K562 (cell line): ENCODE data around the gene RAP1GAP2. TPM values are rescaled to one million over a fixed set of nuclear protein-coding genes. Genes with fewer than 3 reads are reported as not detected.

Experiments used
- ATAC-seq: fragments of 200-7000 bp; cut with Tn5 transposase; 3 replicates; pipeline ENCODE4 v1.9.1; 2020; ENCODE audit warnings: moderate library complexity
- BruUV-seq: library from RNA; stranded (reverse); fragments of 400-500 nt; replicated peaks from 2 replicates; lab custom pipeline; 2021; lab: Mats Ljungman, UMichigan
- CTCF ChIA-PET: fragments of 300-600 bp; formaldehyde crosslinking; extraction: SDS; loops from one replicate; lab custom pipeline; 2021; ENCODE audit warnings: low intra/inter-chr PET ratio; lab: Yijun Ruan, JAX
- POLR2A ChIA-PET: fragments of 300-600, 350-650 bp; sonication (Branson Sonifier 250); formaldehyde crosslinking; extraction: SDS; loops from one replicate; lab custom pipeline; 2021; ENCODE audit warnings: antibody characterized with exemption, inconsistent platforms; lab: Yijun Ruan, JAX
- DNase-seq, 4 experiments: peaks; one replicate each; pipeline versions ENCODE4 v3.0.0 to v3.0.0-alpha.2; 2011 to 2018; ENCODE audit warnings: low spot score in 3 of 4, mixed read lengths in 3 of 4; ENCODE audit errors: extremely low read depth in 1 of 4
- FAIRE-seq: peaks from 2 replicates; lab custom pipeline; 2011; peaks lifted over from hg19 to GRCh38; lab: Jason Lieb, UNC
- H2AFZ ChIP-seq: 2 replicates; pipeline ENCODE4 v1.6.0; 2011; ENCODE audit warnings: low read depth, low read length, control low read depth, inconsistent platforms
- H3K27ac ChIP-seq: fragments of 200-600 bp; 3 replicates; pipeline ENCODE4 v1.8.0; 2011; ENCODE audit warnings: low read depth, mild to moderate bottlenecking, control low read depth, inconsistent platforms, low read length, moderate library complexity, mixed read lengths; ENCODE audit errors: extremely low read depth
- H3K27me3 ChIP-seq, 2 experiments: fragments of 300-600 bp in 1 of 2; 2 replicates in 1 of 2; 3 replicates in 1 of 2; pipeline versions ENCODE4 v1.6.0 to v1.8.0; 2011; ENCODE audit warnings: inconsistent platforms in 2 of 2, low read length in 2 of 2, mild to moderate bottlenecking in 1 of 2, mixed read lengths in 1 of 2, moderate library complexity in 1 of 2; ENCODE audit not compliant: control insufficient read depth in 2 of 2, insufficient read depth in 2 of 2
- H3K36me3 ChIP-seq: fragments of 300-600 bp; 3 replicates; pipeline ENCODE4 v1.8.0; 2011; ENCODE audit warnings: mild to moderate bottlenecking, low read length, inconsistent platforms; ENCODE audit not compliant: control insufficient read depth, insufficient read depth
- H3K4me1 ChIP-seq, 2 experiments: fragments of 200-600 bp in 1 of 2; replicated peaks in 1 of 2; 2 replicates in 1 of 2; 3 replicates in 1 of 2; pipeline versions ENCODE4 v1.5.1 to v1.8.0; 2011; ENCODE audit warnings: inconsistent platforms in 2 of 2, low read length in 2 of 2, mild to moderate bottlenecking in 1 of 2, mixed read lengths in 1 of 2, moderate library complexity in 1 of 2; ENCODE audit not compliant: control insufficient read depth in 2 of 2, insufficient read depth in 2 of 2
- H3K4me2 ChIP-seq: 2 replicates; pipeline ENCODE4 v1.6.1; 2011; ENCODE audit warnings: low read length, control low read depth, inconsistent platforms, mixed read lengths; ENCODE audit not compliant: insufficient read depth
- H3K4me3 ChIP-seq: fragments of 200-600 bp; sonication (generic), shearing (Covaris generic); 2 replicates; pipeline ENCODE4 v1.5.1; 2016; ENCODE audit warnings: control low read depth, inconsistent platforms
- H3K79me2 ChIP-seq: fragments of 200-600 bp; 3 replicates; pipeline ENCODE4 v1.8.0; 2011; ENCODE audit warnings: low read length, inconsistent platforms; ENCODE audit not compliant: control insufficient read depth, insufficient read depth
- H3K9ac ChIP-seq, 2 experiments: 2 replicates each; pipeline versions ENCODE4 v1.6.0 to v1.6.1; 2011; ENCODE audit warnings: low read depth in 2 of 2, low read length in 2 of 2, control low read depth in 1 of 2, inconsistent platforms in 1 of 2, mild to moderate bottlenecking in 1 of 2, mixed read lengths in 1 of 2; ENCODE audit not compliant: insufficient read depth in 1 of 2
- H3K9me1 ChIP-seq: one replicate; pipeline ENCODE4 v1.6.0; 2011; ENCODE audit warnings: inconsistent platforms, mild to moderate bottlenecking, low read length, moderate library complexity; ENCODE audit not compliant: control insufficient read depth, insufficient read depth
- H3K9me3 ChIP-seq: replicated peaks from 2 replicates; pipeline ENCODE4 v1.5.1; 2011; ENCODE audit warnings: low read depth, low read length, inconsistent platforms; ENCODE audit not compliant: control insufficient read depth, insufficient read depth
- H4K20me1 ChIP-seq: replicated peaks from 2 replicates; pipeline ENCODE4 v1.6.1; 2011; ENCODE audit warnings: low read length, inconsistent platforms, mixed read lengths; ENCODE audit not compliant: control insufficient read depth, insufficient read depth
- CBX5 ChIP-seq: IDR thresholded peaks from 2 replicates; pipeline ENCODE4 v1.6.1; 2014; ENCODE audit warnings: low read depth, borderline replicate concordance
- CHD2 ChIP-seq: IDR thresholded peaks from 2 replicates; pipeline ENCODE4 v1.6.1; 2011; ENCODE audit warnings: low read depth, low read length
- ELF4 ChIP-seq: fragments of 450-650 bp; formaldehyde crosslinking; IDR thresholded peaks from 2 replicates; pipeline ENCODE4 v1.4.0; 2022; ENCODE audit warnings: missing genetic modification characterization
- HLTF ChIP-seq: fragments of 450-650 bp; IDR thresholded peaks from 2 replicates; pipeline ENCODE4 v1.6.1; 2016
- JUN ChIP-seq, 2 experiments: sonication (generic) in 1 of 2; formaldehyde crosslinking in 1 of 2; IDR thresholded peaks; 2 replicates each; pipeline versions ENCODE4 v1.6.1 to v1.8.0; 2012 to 2022; ENCODE audit warnings: borderline replicate concordance in 2 of 2, mild to moderate bottlenecking in 2 of 2, improper control_type of control experiment in 1 of 2, low read depth in 1 of 2, low read length in 1 of 2, missing genetic modification reagents in 1 of 2
- SMAD3 ChIP-seq: fragments of 450-650 bp; formaldehyde crosslinking; conservative IDR thresholded peaks from 2 replicates; pipeline ENCODE4 v1.4.0; 2020; ENCODE audit warnings: mild to moderate bottlenecking
- SP1 ChIP-seq: sonication (generic); formaldehyde crosslinking; IDR thresholded peaks from 2 replicates; pipeline ENCODE4 v1.8.1; 2022; ENCODE audit warnings: mild to moderate bottlenecking, missing genetic modification reagents
- ZNF232 ChIP-seq: sonication (generic); formaldehyde crosslinking; IDR thresholded peaks from 2 replicates; pipeline ENCODE4 v1.8.0; 2022; ENCODE audit warnings: mild to moderate bottlenecking, missing genetic modification reagents
- ZNF561 ChIP-seq: fragments of 450-650 bp; formaldehyde crosslinking; conservative IDR thresholded peaks from 2 replicates; pipeline ENCODE4 v1.4.0; 2020; ENCODE audit warnings: mild to moderate bottlenecking, moderate library complexity
- ZNF780A ChIP-seq: fragments of 250-450 bp; sonication (Bioruptor Pico); IDR thresholded peaks from 2 replicates; pipeline ENCODE4 v1.5.0; 2021; ENCODE audit warnings: mild to moderate bottlenecking
- WGBS: fragments of 100-300 bp; shearing (Covaris generic); methylation state at CpG from one replicate; pipeline ENCODE4 v1.1.6; 2016; ENCODE audit warnings: low coverage, mixed read lengths; ENCODE audit not compliant: insufficient coverage; ENCODE audit errors: missing lambda C conversion rate; 5-methylcytosine and 5-hydroxymethylcytosine counted together
- in situ Hi-C: fragments of 300-500 bp; cut with MboI; formaldehyde crosslinking; loops from 4 replicates; pipeline ENCODE4 v1.15.0; 2018; ENCODE audit warnings: inconsistent platforms, mixed read lengths
- intact Hi-C: fragments of 100-400 bp; cut with micrococcal nuclease; formaldehyde crosslinking; loops from 2 replicates; pipeline ENCODE4 v1.14.2; 2022
- polyA plus RNA-seq, 8 experiments: library from polyadenylated mRNA; depleted of rRNA in 4 of 8; stranded (reverse) in 5 of 8; unstranded in 3 of 8; fragments of >200 nt; fragmentation: Nextera tagmentation in 2 of 8; fragmentation: Illumina TruSeq in 1 of 8; extraction: Ambion mirVana in 2 of 8; extraction: Trizol in 1 of 8; gene quantifications; 2 replicates each; pipeline versions ENCODE4 v1.2.1 to v1.2.3, GENCODE V29; 2011 to 2014; ENCODE audit warnings: inconsistent platforms in 1 of 8, missing spikeins in 1 of 8
- total RNA-seq, 7 experiments: library from RNA; depleted of rRNA in 6 of 7; stranded (reverse); fragments of >200 nt in 6 of 7; fragmentation: Illumina TruSeq in 2 of 7; extraction: Trizol in 2 of 7; gene quantifications; 2 replicates each; pipeline versions ENCODE4 v1.2.1 to v1.2.3, GENCODE V29; 2011 to 2021; ENCODE audit warnings: low replicate concordance in 1 of 7
- TF ChIP-seq, protein P1 (sequence below): fragments of 250-450 bp; sonication (Bioruptor Pico); IDR thresholded peaks from 2 replicates; pipeline ENCODE4 v1.5.0; 2021

Gene RAP1GAP2
- total and polyA plus RNA-seq, 9 of the 15 experiments (the other 6 are each of a cell fraction or from before 2014, with no cell fraction given) = 0.01 to 1.3 (median 0.42) TPM; not detected in 1

DNA sequence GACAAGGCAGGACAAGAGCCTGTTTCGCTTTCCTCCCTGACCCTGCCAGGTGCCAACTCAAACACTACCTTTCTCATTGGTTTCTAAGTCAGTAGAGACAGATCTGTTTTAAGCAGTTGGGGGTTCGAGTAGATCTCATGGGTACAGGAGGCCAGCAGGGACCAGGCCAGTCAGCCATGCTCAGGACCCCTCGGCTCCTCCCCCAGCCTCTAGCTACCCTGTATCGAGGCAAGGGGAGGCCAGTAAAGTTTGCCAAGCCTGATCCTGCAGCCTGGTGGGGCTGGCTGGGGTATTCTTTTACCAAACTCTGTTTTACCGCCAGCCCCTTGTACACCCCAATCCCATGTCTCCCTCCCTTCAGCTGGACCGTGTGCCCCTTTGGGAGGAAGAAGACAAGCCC, 240.6 kb downstream of the RAP1GAP2 start:
- ChIA-PET CTCF (no interaction called here), POLR2A (no interaction called here)
- Histone ChIP-seq H3K36me3 (no peaks in the 10 kb centered on the region), H3K9ac (no peak overlapping the region), H3K9me1 (no peaks in the 10 kb centered on the region), H4K20me1 (peaks cover 4% of the 10 kb centered on the region; the same call in 1 of the 2 replicates), H3K79me2 (no peaks in the 10 kb centered on the region), H3K4me1 (no peaks in the 10 kb centered on the region), H3K27me3 (peaks cover 0 to 22% of the 10 kb centered on the region in 2 experiments; a peak in 4 of 5 replicates), H3K4me2 (no peak overlapping the region), H3K27ac (no peak overlapping the region), H3K9me3 (no peaks in the 10 kb centered on the region), H2AFZ (no peak overlapping the region), H3K4me3 (no peak overlapping the region)
- FAIRE-seq (no peak), ATAC-seq (no peak), DNase-seq (no peak)
- no TSS peak for BruUV-seq
- intact Hi-C loops = no loop called here
- whole genome bisulfite sequencing = 0% methylated on average over 6 of the region's 6 CpGs
- in situ Hi-C loops = no loop called here
- TF ChIP-seq CHD2 (no peak), ZNF780A (CRISPR knock-in tag) (no peak), ELF4 (CRISPR knock-in tag) (no peak), SMAD3 (CRISPR knock-in tag) (no peak), JUN (IDR thresholded peaks at IDR 0.05; ENCODE audit: borderline replicate concordance, low read depth, low read length) (no peak), JUN (CRISPR knock-in tag; IDR thresholded peaks at IDR 0.05; ENCODE audit: borderline replicate concordance) (no peak), SP1 (CRISPR knock-in tag) (no peak), CBX5 (no peak), ZNF561 (CRISPR knock-in tag) (no peak), HLTF (no peak), ZNF232 (no peak)
- TF ChIP-seq, protein P1, sequence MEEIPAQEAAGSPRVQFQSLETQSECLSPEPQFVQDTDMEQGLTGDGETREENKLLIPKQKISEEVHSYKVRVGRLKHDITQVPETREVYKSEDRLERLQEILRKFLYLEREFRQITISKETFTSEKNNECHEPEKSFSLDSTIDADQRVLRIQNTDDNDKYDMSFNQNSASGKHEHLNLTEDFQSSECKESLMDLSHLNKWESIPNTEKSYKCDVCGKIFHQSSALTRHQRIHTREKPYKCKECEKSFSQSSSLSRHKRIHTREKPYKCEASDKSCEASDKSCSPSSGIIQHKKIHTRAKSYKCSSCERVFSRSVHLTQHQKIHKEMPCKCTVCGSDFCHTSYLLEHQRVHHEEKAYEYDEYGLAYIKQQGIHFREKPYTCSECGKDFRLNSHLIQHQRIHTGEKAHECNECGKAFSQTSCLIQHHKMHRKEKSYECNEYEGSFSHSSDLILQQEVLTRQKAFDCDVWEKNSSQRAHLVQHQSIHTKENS = no peak
